ENCODE measurements around the gene SEMA3D. TPM values are rescaled to one million over a fixed set of nuclear protein-coding genes. Genes with fewer than 3 reads are reported as not detected.

SEMA3D gene
- total and polyA plus RNA-seq, 9 donors = 0.75 to 6.1 (median 3.0) TPM

DNA sequence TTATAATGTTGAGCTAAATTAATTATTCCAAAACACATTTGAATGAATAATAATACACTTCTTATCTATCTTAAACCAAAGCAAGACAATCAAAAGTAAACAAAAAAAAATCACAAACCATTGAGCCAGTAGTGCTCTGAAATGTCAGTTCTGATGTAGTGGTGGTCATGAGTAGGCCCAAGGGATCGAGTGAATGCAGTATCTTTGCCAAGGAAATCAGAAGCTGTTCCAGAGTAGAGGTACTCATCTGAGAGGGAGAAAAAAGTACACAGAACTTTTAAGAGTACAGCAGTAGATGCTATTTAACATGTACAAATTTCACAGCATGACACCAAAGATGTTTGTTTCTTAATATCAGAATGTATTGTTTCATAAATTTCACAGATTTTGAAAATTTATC, 121.5 kb downstream of the SEMA3D start:
- no peaks in the 10 kb centered on the region for H3K9me3 ChIP-seq
- H3K27me3 ChIP-seq = no peaks in the 10 kb centered on the region
- DNase-seq = no peak
- no peak overlapping the region for H3K27ac ChIP-seq
- intact Hi-C loops (cut with DNase I) = no loop called here
- H3K36me3 ChIP-seq = no peaks in the 10 kb centered on the region
- no peak for TF ChIP-seq CTCF (IDR thresholded peaks at IDR 0.05)
- TF ChIP-seq POLR2A (IDR thresholded peaks at IDR 0.05) = no peak
- no peak for TF ChIP-seq EP300 (IDR thresholded peaks at IDR 0.05)
- H3K4me3 ChIP-seq = no peak overlapping the region
- no peaks in the 10 kb centered on the region for H3K4me1 ChIP-seq (ENCODE audit: insufficient read depth)
- 4 to 17% (median 11%) methylated on average over 1 of the region's 1 CpG for WGBS, 3 donors

- Histone ChIP-seq H3K27me3 (no peaks in the 10 kb centered on the region), H3K27ac (no peak overlapping the region), H3K4me3 (no peak overlapping the region), H3K9me3 (no peaks in the 10 kb centered on the region), H3K4me1 (ENCODE audit: insufficient read depth) (no peaks in the 10 kb centered on the region), H3K36me3 (no peaks in the 10 kb centered on the region)
- DNase-seq = no peak
- intact Hi-C loops (cut with DNase I) = no loop called here
- no peak for TF ChIP-seq CTCF (IDR thresholded peaks at IDR 0.05)
- TF ChIP-seq POLR2A (IDR thresholded peaks at IDR 0.05) = no peak
- TF ChIP-seq EP300 (IDR thresholded peaks at IDR 0.05) = no peak
- WGBS, 3 donors = 74 to 83% (median 76%) methylated on average over 1 of the region's 1 CpG
Measured at GRCh38 chr7:85062651-85063050, 124.2 kb downstream of the SEMA3D start.

- DNase-seq = no peak
- Histone ChIP-seq H3K36me3 (no peaks in the 10 kb centered on the region), H3K27me3 (no peaks in the 10 kb centered on the region), H3K4me3 (no peak overlapping the region), H3K4me1 (ENCODE audit: insufficient read depth) (no peaks in the 10 kb centered on the region), H3K27ac (no peak overlapping the region), H3K9me3 (no peaks in the 10 kb centered on the region)
- TF ChIP-seq CTCF (IDR thresholded peaks at IDR 0.05) (no peak), POLR2A (IDR thresholded peaks at IDR 0.05) (no peak), EP300 (IDR thresholded peaks at IDR 0.05) (no peak)
- intact Hi-C loops (cut with DNase I) = no loop called here
- WGBS, 3 donors = 81 to 93% (median 85%) methylated on average over 2 of the region's 2 CpGs
Measured at GRCh38 chr7:85061456-85061855, 125.4 kb downstream of the SEMA3D start.

DNA sequence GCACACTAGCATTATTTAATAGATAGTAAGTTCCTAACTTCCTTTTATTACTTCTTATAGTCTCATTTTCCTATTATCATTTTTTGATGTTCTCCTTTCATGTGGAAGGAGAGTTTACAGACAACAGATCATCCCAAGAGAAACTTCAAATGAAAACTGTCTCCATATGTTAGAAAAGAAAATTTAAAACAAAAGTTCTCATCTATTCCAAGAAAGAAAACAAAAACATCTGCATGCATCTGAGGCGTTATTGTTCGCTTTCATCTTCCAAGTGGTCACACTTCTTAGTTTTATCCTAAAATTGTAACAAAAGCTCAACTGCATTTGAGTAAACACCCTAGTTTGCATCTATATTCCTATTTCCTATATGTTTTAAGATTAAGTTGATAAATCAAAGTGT, 126.2 kb downstream of the SEMA3D start:
- H3K27ac ChIP-seq = no peak overlapping the region
- intact Hi-C loops (cut with DNase I) = no loop called here
- TF ChIP-seq POLR2A (IDR thresholded peaks at IDR 0.05) (no peak), CTCF (IDR thresholded peaks at IDR 0.05) (no peak), EP300 (IDR thresholded peaks at IDR 0.05) (no peak)

GRCh38 chr7:85055906-85056305, 130.9 kb downstream of the SEMA3D start:
- intact Hi-C loops (cut with DNase I) = no loop called here
- Histone ChIP-seq H3K27ac (no peak overlapping the region), H3K27me3 (no peaks in the 10 kb centered on the region), H3K4me3 (no peak overlapping the region), H3K4me1 (ENCODE audit: insufficient read depth) (no peaks in the 10 kb centered on the region), H3K9me3 (no peaks in the 10 kb centered on the region), H3K36me3 (no peaks in the 10 kb centered on the region)
- TF ChIP-seq CTCF (IDR thresholded peaks at IDR 0.05) (no peak), EP300 (IDR thresholded peaks at IDR 0.05) (no peak), POLR2A (IDR thresholded peaks at IDR 0.05) (no peak)
- WGBS, 3 donors = 86 to 92% (median 90%) methylated on average over 2 of the region's 2 CpGs
- DNase-seq = no peak

More for the DNA sequence above, 126.2 kb downstream of the SEMA3D start:
- no peaks in the 10 kb centered on the region for H3K36me3 ChIP-seq
- H3K27me3 ChIP-seq = no peaks in the 10 kb centered on the region
- WGBS, 3 donors = 70 to 86% (median 78%) methylated on average over 2 of the region's 2 CpGs
- no peak overlapping the region for H3K4me3 ChIP-seq
- no peak for DNase-seq
- H3K4me1 ChIP-seq (ENCODE audit: insufficient read depth) = no peaks in the 10 kb centered on the region
- H3K9me3 ChIP-seq = no peaks in the 10 kb centered on the region
